Parathyroid adenoma (tissue), 2 donors: ENCODE data around the gene CORO6.

Experiments
- H2AFZ ChIP-seq: fragments of 300-600 bp; sonication (generic); one replicate; pipeline ENCODE4 v1.7.0; 2017; ENCODE audit warnings: antibody characterized with exemption, mild to moderate bottlenecking
- H3K27ac ChIP-seq: fragments of 300-600 bp; sonication (generic); one replicate; pipeline ENCODE4 v1.7.0; 2017
- H3K27me3 ChIP-seq: fragments of 300-600 bp; sonication (generic); one replicate; pipeline ENCODE4 v1.7.0; 2017; ENCODE audit warnings: low read length; ENCODE audit not compliant: control insufficient read depth, insufficient read depth
- H3K36me3 ChIP-seq: fragments of 300-600 bp; sonication (generic); one replicate; pipeline ENCODE4 v1.7.0; 2017; ENCODE audit warnings: low read length; ENCODE audit not compliant: control insufficient read depth, insufficient read depth
- H3K4me1 ChIP-seq: fragments of 300-600 bp; sonication (generic); one replicate; pipeline ENCODE4 v1.7.0; 2017; ENCODE audit warnings: control low read depth
- H3K4me2 ChIP-seq: fragments of 300-600 bp; sonication (generic); one replicate; pipeline ENCODE4 v1.7.0; 2017; ENCODE audit warnings: low read length
- H3K4me3 ChIP-seq: fragments of 300-600 bp; sonication (generic); one replicate; pipeline ENCODE4 v1.7.0; 2017; ENCODE audit warnings: low read depth, low read length
- H3K79me2 ChIP-seq: fragments of 300-600 bp; sonication (generic); one replicate; pipeline ENCODE4 v1.7.0; 2017; ENCODE audit warnings: control low read depth
- H3K9ac ChIP-seq: fragments of 300-600 bp; sonication (generic); one replicate; pipeline ENCODE4 v1.7.0; 2017; ENCODE audit warnings: mild to moderate bottlenecking
- H3K9me3 ChIP-seq: fragments of 300-600 bp; sonication (generic); one replicate; pipeline ENCODE4 v1.7.0; 2017; ENCODE audit warnings: low read length; ENCODE audit not compliant: control insufficient read depth
- TF ChIP-seq, protein P1 (sequence below): fragments of 300-600 bp; sonication (generic); IDR thresholded peaks from one replicate; pipeline ENCODE4 v1.7.0; 2017; ENCODE audit warnings: antibody characterized with exemption, mild to moderate bottlenecking
- donor health status: primary hyperparathyroidism.

CORO6 gene

GRCh38 chr17:29581583-29582253 lies 41.0 kb downstream of the CORO6 start:
- H3K79me2 ChIP-seq, result peaks cover 24% of the 10 kb centered on the region
- H3K4me3 ChIP-seq, result no peak overlapping the region
- no peak overlapping the region for H3K27ac ChIP-seq
- no peaks in the 10 kb centered on the region for H3K36me3 ChIP-seq
- H3K27me3 ChIP-seq, result no peaks in the 10 kb centered on the region
- no peak overlapping the region for H3K4me2 ChIP-seq
- no peak overlapping the region for H2AFZ ChIP-seq
- H3K9me3 ChIP-seq, result no peaks in the 10 kb centered on the region
- H3K9ac ChIP-seq, result no peak overlapping the region
- TF ChIP-seq, protein P1, sequence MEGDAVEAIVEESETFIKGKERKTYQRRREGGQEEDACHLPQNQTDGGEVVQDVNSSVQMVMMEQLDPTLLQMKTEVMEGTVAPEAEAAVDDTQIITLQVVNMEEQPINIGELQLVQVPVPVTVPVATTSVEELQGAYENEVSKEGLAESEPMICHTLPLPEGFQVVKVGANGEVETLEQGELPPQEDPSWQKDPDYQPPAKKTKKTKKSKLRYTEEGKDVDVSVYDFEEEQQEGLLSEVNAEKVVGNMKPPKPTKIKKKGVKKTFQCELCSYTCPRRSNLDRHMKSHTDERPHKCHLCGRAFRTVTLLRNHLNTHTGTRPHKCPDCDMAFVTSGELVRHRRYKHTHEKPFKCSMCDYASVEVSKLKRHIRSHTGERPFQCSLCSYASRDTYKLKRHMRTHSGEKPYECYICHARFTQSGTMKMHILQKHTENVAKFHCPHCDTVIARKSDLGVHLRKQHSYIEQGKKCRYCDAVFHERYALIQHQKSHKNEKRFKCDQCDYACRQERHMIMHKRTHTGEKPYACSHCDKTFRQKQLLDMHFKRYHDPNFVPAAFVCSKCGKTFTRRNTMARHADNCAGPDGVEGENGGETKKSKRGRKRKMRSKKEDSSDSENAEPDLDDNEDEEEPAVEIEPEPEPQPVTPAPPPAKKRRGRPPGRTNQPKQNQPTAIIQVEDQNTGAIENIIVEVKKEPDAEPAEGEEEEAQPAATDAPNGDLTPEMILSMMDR, result no peak
- no peaks in the 10 kb centered on the region for H3K4me1 ChIP-seq

- Histone ChIP-seq H3K4me3 (no peak overlapping the region), H2AFZ (no peak overlapping the region), H3K27ac (no peak overlapping the region), H3K9me3 (no peaks in the 10 kb centered on the region), H3K4me1 (no peaks in the 10 kb centered on the region), H3K36me3 (no peaks in the 10 kb centered on the region), H3K9ac (no peak overlapping the region), H3K79me2 (peaks cover 13% of the 10 kb centered on the region), H3K27me3 (no peaks in the 10 kb centered on the region), H3K4me2 (no peak overlapping the region)
- TF ChIP-seq, protein P1, result peak; percentile 95
Measured at GRCh38 chr17:29579866-29580771, 42.6 kb downstream of the CORO6 start.

DNA sequence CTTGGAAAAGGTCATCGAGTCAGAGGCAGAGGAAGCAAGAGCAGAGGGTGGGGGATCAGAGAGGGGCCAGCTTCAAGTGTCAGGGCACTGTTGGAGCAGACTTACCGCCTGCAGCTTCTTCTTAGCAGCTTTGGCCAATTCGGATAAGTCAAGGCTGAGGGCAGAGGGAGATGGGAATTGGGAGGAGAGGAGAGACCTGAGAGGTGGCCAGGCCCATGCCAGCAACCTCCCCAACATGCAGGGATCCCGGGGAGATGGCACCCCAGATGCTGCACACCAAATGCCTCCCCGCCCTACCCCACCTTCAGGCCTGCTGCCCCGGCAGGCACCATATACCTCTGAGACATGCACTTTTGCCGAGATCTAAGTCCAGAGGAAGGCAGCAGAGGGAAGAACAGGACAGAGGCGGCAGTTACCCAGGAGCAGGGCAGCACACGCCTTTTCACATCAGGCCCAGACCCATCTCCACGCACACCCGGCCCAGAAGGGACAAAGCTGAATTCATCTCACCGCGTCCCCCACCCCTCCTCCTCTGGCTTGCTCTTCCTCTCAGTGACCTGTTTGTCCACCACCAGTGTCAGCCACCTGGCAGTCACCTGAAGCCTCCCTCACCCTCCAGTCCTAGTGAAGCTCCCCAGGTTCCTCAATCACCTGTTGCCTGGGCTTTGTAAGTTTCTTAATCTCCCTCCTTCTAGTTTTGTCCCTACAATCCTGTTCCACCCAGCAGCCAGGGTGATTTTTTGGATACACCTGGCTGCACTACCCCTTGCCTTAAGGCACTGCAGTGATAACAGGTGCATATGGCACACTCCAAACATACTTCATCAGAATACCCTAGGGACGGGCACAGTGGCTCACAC lies 43.9 kb downstream of the CORO6 start:
- Histone ChIP-seq H3K36me3 (no peaks in the 10 kb centered on the region), H3K4me2 (no peak overlapping the region), H3K9ac (no peak overlapping the region)

DNA sequence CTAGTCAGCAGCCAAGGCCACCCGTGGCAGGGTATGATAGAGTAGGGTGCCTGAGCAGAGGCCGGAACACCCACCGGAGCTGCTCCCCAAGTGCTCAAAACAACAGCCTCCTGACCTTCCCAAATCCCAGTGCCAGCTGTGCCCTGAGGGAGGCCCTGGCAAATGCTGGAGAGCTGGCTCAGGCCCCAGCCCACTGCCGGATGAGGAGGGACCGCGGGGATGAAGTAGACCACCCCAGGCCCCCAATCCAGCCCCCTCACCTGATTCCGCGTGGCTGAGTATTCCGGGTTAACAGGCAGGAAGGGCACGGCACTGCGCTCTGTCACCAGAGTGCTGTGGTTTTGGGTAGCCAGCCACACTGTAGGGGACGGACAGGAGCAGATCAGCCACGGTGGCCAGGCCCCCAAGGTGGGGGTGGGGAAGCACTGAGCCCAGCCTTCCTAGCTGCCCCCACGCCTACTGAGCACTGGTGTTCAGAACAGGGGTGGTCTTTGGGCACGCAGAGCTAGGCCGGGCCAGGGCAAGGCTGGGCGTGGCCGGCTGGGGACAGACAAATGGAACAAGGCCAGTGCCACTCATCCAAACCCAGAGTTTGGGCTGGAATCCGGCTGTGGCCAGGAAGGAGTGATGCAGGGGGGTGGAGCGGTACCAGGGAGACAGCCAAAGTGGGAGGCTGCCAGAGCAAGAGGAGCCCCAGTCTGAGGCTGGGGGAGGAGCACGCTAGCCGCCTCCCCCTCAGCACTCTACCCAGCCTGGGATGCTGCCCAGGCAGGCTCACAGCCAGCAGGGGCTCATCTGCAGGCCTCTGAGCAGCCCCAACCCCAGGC lies 45.1 kb downstream of the CORO6 start:
- H3K9ac ChIP-seq, result no peak overlapping the region
- H3K27me3 ChIP-seq, result no peaks in the 10 kb centered on the region
- no peaks in the 10 kb centered on the region for H3K4me1 ChIP-seq
- peaks cover 7% of the 10 kb centered on the region for H3K79me2 ChIP-seq
- H3K4me3 ChIP-seq, result no peak overlapping the region
- no peak overlapping the region for H3K27ac ChIP-seq
- TF ChIP-seq, protein P1, result no peak
- no peaks in the 10 kb centered on the region for H3K9me3 ChIP-seq
- no peak overlapping the region for H3K4me2 ChIP-seq
- H3K36me3 ChIP-seq, result no peaks in the 10 kb centered on the region
- no peak overlapping the region for H2AFZ ChIP-seq

More for the DNA sequence above, 43.9 kb downstream of the CORO6 start:
- Histone ChIP-seq H2AFZ (no peak overlapping the region), H3K79me2 (peaks cover 8% of the 10 kb centered on the region), H3K27ac (no peak overlapping the region), H3K27me3 (no peaks in the 10 kb centered on the region), H3K4me1 (no peaks in the 10 kb centered on the region), H3K9me3 (no peaks in the 10 kb centered on the region), H3K4me3 (no peak overlapping the region)
- TF ChIP-seq, protein P1, result no peak
